ENCODE measurements around the gene ZCCHC24.

The ZCCHC24 gene

GRCh38 chr10:79382491-79382941, 62.9 kb downstream of the ZCCHC24 start:
- no peak for DNase-seq (ENCODE audit: low read depth)

- DNase-seq (ENCODE audit: low read depth) = no peak
These were observed 63.6 kb downstream of the ZCCHC24 start for GRCh38 chr10:79381804-79382221.

GRCh38 chr10:79380946-79381721, 64.3 kb downstream of the ZCCHC24 start:
- DNase-seq (ENCODE audit: low read depth) = no peak

GRCh38 chr10:79380125-79380945, 65.1 kb downstream of the ZCCHC24 start:
- no peak for DNase-seq (ENCODE audit: low read depth)

- no peak for DNase-seq (ENCODE audit: low read depth)
These were observed 65.8 kb downstream of the ZCCHC24 start for GRCh38 chr10:79379512-79380124.

- DNase-seq (ENCODE audit: low read depth) = no peak
These were observed 66.5 kb downstream of the ZCCHC24 start for GRCh38 chr10:79378647-79379511.

- no peak for DNase-seq (ENCODE audit: low read depth)
These were observed 67.1 kb downstream of the ZCCHC24 start for GRCh38 chr10:79378383-79378646.

GRCh38 chr10:79377557-79378382, 67.7 kb downstream of the ZCCHC24 start:
- no peak for DNase-seq (ENCODE audit: low read depth)

- DNase-seq (ENCODE audit: low read depth) = no peak
These were observed 68.5 kb downstream of the ZCCHC24 start for GRCh38 chr10:79376751-79377556.

- DNase-seq (ENCODE audit: low read depth) = no peak
These were observed 69.3 kb downstream of the ZCCHC24 start for GRCh38 chr10:79376078-79376628.

- DNase-seq (ENCODE audit: low read depth) = no peak
These were observed 69.9 kb downstream of the ZCCHC24 start for GRCh38 chr10:79375321-79376077.

GRCh38 chr10:79374312-79375191, 70.9 kb downstream of the ZCCHC24 start:
- peak; percentile 68 for DNase-seq (ENCODE audit: low read depth)

GRCh38 chr10:79372871-79373270, 72.6 kb downstream of the ZCCHC24 start:
- DNase-seq (ENCODE audit: low read depth) = no peak

GRCh38 chr10:79367426-79368189, 77.8 kb downstream of the ZCCHC24 start:
- no peak for DNase-seq (ENCODE audit: low read depth)

- no peak for DNase-seq (ENCODE audit: low read depth)
These were observed 83.6 kb downstream of the ZCCHC24 start for GRCh38 chr10:79361726-79362397.

- no peak for DNase-seq (ENCODE audit: low read depth)
These were observed 84.7 kb downstream of the ZCCHC24 start for GRCh38 chr10:79360499-79361342.
